HEK293T (cell line): Measurements from ENCODE around the gene ARMS2.

Experiments
- CTCF ChIA-PET: fragments of 350-600 bp; formaldehyde crosslinking; extraction: SDS; loops from one replicate; lab custom pipeline; 2021; ENCODE audit warnings: antibody characterized with exemption, inconsistent platforms; lab: Yijun Ruan, JAX
- POLR2A ChIA-PET: fragments of 350-600 bp; formaldehyde crosslinking; extraction: SDS; loops from one replicate; lab custom pipeline; 2020; ENCODE audit warnings: antibody characterized with exemption, inconsistent platforms; lab: Yijun Ruan, JAX
- DNase-seq: peaks from one replicate; pipeline ENCODE4 v3.0.0; 2012; ENCODE audit warnings: mixed read lengths; ENCODE audit errors: extremely low spot score
- ARNT ChIP-seq: fragments of 450-650 bp; IDR thresholded peaks from 2 replicates; pipeline ENCODE4 v1.6.1; 2017; ENCODE audit warnings: mild to moderate bottlenecking
- BHLHE40 ChIP-seq: fragments of 450-650 bp; IDR thresholded peaks from 2 replicates; pipeline ENCODE4 v1.6.1; 2016; ENCODE audit warnings: mild to moderate bottlenecking, moderate library complexity, borderline replicate concordance
- CTBP1 ChIP-seq: fragments of 450-650 bp; IDR thresholded peaks from 2 replicates; pipeline ENCODE4 v1.6.1; 2016; ENCODE audit warnings: borderline replicate concordance
- ELF4 ChIP-seq: fragments of 450-650 bp; IDR thresholded peaks from 2 replicates; pipeline ENCODE4 v1.6.1; 2017; ENCODE audit warnings: antibody characterized with exemption
- FOXA1 ChIP-seq: fragments of 450-650 bp; IDR thresholded peaks from 2 replicates; pipeline ENCODE4 v1.6.1; 2016; ENCODE audit warnings: mild to moderate bottlenecking
- FOXK2 ChIP-seq: fragments of 450-650 bp; IDR thresholded peaks from 2 replicates; pipeline ENCODE4 v1.6.1; 2016; ENCODE audit warnings: mild to moderate bottlenecking
- FOXM1 ChIP-seq: fragments of 450-650 bp; IDR thresholded peaks from 2 replicates; pipeline ENCODE4 v1.6.1; 2017; ENCODE audit warnings: mild to moderate bottlenecking, borderline replicate concordance
- HDGF ChIP-seq: fragments of 450-650 bp; IDR thresholded peaks from 2 replicates; pipeline ENCODE4 v1.6.1; 2017; ENCODE audit warnings: antibody characterized with exemption, borderline replicate concordance
- L3MBTL2 ChIP-seq: fragments of 450-650 bp; conservative IDR thresholded peaks from 2 replicates; pipeline ENCODE4 v1.6.1; 2016; ENCODE audit warnings: mild to moderate bottlenecking
- LEF1 ChIP-seq: fragments of 450-650 bp; IDR thresholded peaks from 2 replicates; pipeline ENCODE4 v1.6.1; 2017; ENCODE audit warnings: mild to moderate bottlenecking, borderline replicate concordance
- NFRKB ChIP-seq: fragments of 450-650 bp; IDR thresholded peaks from 2 replicates; pipeline ENCODE4 v1.6.1; 2016; ENCODE audit warnings: mild to moderate bottlenecking, moderate library complexity
- SP1 ChIP-seq: fragments of 450-650 bp; IDR thresholded peaks from 2 replicates; pipeline ENCODE4 v1.6.1; 2017
- SUZ12 ChIP-seq: fragments of 450-650 bp; IDR thresholded peaks from 2 replicates; pipeline ENCODE4 v1.6.1; 2016; ENCODE audit warnings: mild to moderate bottlenecking
- TARDBP ChIP-seq: fragments of 450-650 bp; IDR thresholded peaks from 2 replicates; pipeline ENCODE4 v1.6.1; 2016
- ZNF384 ChIP-seq: fragments of 450-650 bp; IDR thresholded peaks from 2 replicates; pipeline ENCODE4 v1.6.1; 2016
- TF ChIP-seq, protein P1 (sequence below): fragments of 450-650 bp; IDR thresholded peaks from 2 replicates; pipeline ENCODE4 v1.6.1; 2016

Gene ARMS2

DNA sequence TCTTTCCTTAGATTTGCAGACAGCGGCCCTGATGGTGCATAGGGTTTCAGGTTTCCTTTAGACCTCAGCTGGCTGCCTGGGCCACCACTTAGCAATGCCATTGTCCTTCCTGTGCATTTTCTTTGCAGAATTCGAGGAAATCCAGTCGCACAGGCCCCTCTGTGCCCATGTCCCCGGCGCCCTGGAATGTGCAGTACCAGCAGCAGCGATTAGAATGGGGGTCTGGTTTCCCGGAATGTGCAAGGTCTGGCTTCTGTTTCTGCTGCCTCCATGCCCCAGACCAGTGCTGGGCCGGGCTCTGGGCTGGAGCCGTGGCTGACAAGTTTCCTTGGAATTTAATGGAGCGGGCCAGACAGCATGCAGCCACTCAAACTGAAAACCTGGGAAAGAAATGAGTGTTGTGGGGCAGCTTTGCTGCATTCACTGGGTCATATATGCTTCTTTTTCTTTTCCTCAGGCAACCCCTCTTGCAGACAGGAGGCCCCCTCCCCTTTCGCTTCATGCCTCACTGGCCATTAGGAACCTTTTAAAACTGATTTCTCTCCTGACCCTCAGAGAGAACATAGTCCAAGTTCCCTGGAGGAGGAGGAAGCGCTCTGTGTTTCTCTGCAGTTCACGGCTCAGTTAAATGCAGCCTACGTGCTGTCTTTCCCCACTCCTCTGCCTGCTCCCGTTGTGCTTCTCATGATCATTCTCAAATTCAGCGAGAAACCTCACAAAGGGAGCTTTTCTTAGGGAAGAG lies 21.3 kb downstream of the ARMS2 start:
- TF ChIP-seq ZNF384 (no peak), SUZ12 (no peak), FOXK2 (no peak), SP1 (no peak), CTBP1 (no peak), L3MBTL2 (no peak), HDGF (no peak), FOXM1 (no peak), FOXA1 (no peak), BHLHE40 (no peak), ELF4 (no peak), NFRKB (no peak), LEF1 (no peak), ARNT (no peak), TARDBP (no peak)
- TF ChIP-seq, protein P1, sequence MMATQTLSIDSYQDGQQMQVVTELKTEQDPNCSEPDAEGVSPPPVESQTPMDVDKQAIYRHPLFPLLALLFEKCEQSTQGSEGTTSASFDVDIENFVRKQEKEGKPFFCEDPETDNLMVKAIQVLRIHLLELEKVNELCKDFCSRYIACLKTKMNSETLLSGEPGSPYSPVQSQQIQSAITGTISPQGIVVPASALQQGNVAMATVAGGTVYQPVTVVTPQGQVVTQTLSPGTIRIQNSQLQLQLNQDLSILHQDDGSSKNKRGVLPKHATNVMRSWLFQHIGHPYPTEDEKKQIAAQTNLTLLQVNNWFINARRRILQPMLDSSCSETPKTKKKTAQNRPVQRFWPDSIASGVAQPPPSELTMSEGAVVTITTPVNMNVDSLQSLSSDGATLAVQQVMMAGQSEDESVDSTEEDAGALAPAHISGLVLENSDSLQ, result no peak
- DNase-seq, result no peak
- CTCF ChIA-PET, result no interaction called here
- POLR2A ChIA-PET, result no interaction called here

DNA sequence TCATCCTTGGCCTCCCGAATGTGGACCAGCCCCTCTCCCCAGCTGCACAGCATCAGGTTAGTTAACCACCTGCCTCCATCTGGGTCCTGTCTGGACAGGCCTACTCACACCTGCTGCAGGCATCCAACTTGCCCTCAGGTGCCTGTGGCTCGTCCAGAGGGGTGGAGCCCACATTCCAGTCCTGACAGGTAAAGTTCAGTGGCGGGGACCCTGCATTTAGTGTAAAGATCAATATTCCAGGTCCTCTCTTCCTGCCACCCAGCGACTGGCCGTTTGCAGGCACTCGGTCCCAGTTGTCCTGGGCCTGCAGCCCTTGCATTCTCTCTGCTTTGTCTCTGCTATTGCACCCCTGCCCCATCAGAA lies 21.9 kb downstream of the ARMS2 start:
- TF ChIP-seq SUZ12, result no peak
- no peak for TF ChIP-seq NFRKB
- TF ChIP-seq TARDBP, result no peak
- TF ChIP-seq FOXA1, result no peak
- no peak for TF ChIP-seq BHLHE40
- no peak for TF ChIP-seq LEF1
- no peak for TF ChIP-seq ARNT
- no peak for TF ChIP-seq FOXM1
- TF ChIP-seq SP1, result no peak
- no peak for TF ChIP-seq ELF4
- TF ChIP-seq FOXK2, result no peak
- TF ChIP-seq, protein P1, result no peak
- no peak for TF ChIP-seq CTBP1
- no peak for TF ChIP-seq HDGF
- TF ChIP-seq ZNF384, result no peak
- no peak for TF ChIP-seq L3MBTL2
- POLR2A ChIA-PET, result no interaction called here
- DNase-seq, result no peak
- CTCF ChIA-PET, result no interaction called here

DNA sequence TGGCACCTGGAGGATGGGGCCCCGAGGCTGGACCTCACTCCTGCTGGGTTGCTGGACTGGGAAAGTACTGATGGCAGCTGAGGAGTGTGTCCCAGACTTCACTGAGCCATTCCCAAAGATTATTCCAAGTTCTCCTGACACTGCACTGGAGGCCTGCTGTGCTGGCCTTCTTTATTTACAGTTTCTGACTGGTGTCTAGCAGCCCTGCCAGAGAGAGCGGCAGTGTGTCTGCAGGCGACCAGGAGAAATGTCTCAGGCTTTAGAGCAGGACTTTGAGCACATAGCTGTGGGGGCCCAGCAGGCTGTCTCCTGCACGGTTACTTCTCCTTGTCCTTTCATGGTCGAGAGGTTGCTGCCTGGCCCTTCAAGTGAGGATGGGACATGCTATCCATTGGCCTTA lies 23.0 kb downstream of the ARMS2 start:
- CTCF ChIA-PET, result no interaction called here
- TF ChIP-seq, protein P1, result no peak
- TF ChIP-seq BHLHE40 (no peak), L3MBTL2 (no peak), FOXK2 (no peak), SUZ12 (no peak), FOXA1 (no peak), TARDBP (no peak), CTBP1 (no peak), FOXM1 (no peak), ARNT (no peak)
- DNase-seq, result no peak
- POLR2A ChIA-PET, result no interaction called here

DNA sequence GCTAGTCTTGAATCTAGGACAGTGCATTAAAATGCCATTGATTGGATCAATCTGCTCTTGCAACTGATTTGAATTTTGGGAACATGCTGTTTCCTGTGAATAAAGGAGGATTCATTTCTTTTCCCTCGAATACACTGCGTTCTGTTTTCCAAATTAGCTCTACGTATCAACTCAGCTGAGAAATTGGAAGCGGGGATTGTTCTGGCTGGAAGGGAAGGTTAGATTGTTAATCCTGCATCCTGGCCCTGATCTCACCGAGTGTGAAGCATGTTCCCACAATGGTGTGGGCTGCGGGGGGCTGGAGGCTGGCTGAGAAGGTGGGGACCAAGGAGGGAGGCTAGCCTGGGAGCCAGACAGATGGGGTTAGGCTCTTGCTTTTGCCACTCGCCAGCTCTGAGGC lies 24.5 kb downstream of the ARMS2 start:
- DNase-seq, result no peak
- TF ChIP-seq FOXA1, result no peak
- TF ChIP-seq CTBP1, result no peak
- TF ChIP-seq TARDBP, result no peak
- no peak for TF ChIP-seq FOXK2
- TF ChIP-seq SP1, result no peak
- TF ChIP-seq ELF4, result no peak
- TF ChIP-seq FOXM1, result no peak
- no peak for TF ChIP-seq HDGF
- no peak for TF ChIP-seq LEF1
- no peak for TF ChIP-seq ARNT
- no peak for TF ChIP-seq BHLHE40
- no peak for TF ChIP-seq L3MBTL2
- no peak for TF ChIP-seq SUZ12
- no peak for TF ChIP-seq NFRKB
- TF ChIP-seq, protein P1, result no peak
- no peak for TF ChIP-seq ZNF384
- POLR2A ChIA-PET, result no interaction called here
- CTCF ChIA-PET, result no interaction called here

DNA sequence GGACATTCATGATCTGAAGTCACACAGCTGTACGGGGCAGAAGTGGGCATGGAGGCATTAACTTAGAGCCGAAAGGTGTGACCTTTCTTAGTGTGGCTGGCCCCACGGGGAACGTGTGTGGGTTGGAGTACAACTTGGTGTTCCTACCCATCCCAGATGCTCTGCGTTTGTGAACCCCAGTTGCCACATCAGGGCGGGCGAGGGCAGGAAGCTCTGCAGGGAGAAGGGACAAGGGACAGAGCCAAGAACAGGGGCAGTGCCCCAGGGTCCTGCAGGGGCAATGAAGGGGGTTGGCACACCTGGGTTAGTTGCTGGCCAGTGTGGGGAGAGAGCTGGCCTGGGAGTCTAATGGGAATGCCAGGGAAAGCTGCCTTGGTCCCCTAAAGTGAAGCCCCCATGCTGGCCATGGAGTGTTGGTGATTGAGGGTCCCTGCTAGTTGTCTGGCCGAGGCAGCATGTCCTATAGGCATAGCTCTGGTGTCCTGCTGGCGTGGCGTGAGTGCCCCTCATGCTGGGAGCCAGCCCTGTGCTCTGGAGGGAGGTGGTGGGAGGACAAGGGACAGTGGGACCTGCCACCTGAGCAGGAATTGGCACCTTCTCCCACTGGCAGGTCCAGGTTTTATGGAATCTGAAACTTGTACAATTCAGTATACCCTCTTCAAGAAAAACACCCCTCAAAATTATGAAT lies 25.8 kb downstream of the ARMS2 start:
- POLR2A ChIA-PET, result no interaction called here
- DNase-seq, result no peak
- TF ChIP-seq HDGF (no peak), ARNT (no peak), CTBP1 (no peak), ZNF384 (no peak), NFRKB (no peak), FOXA1 (no peak), L3MBTL2 (no peak), SUZ12 (no peak)
- CTCF ChIA-PET, result no interaction called here
